HPDE6-E6E7 (cell line): ENCODE measurements around the gene LRRC57.
A peak's percentile ranks its signal among the peaks of the same experiment; 100 is the strongest.
"Not testable (repeated sequence)": the region's sequence is repeated elsewhere in the genome, so short reads cannot be mapped to it uniquely, and the experiment has no call there.

Experiments
- DNase-seq: peaks from one replicate; pipeline ENCODE4 v3.0.0; 2011; ENCODE audit warnings: missing footprints; ENCODE audit errors: extremely low spot score

Gene LRRC57

GRCh38 chr15:42548249-42549031 is at the start of gene LRRC57, which contains the start of gene HAUS2:
Gene LRRC57 (minus strand): TSS chr15:42548793. CDS start chr15:42548434, 359 bp downstream.
Gene HAUS2 (plus strand): TSS chr15:42548838. CDS start chr15:42548873, 35 bp downstream.
- DNase-seq: peak; percentile 96

GRCh38 chr15:42595626-42596240 is 47.1 kb upstream of the LRRC57 start:
- no peak for DNase-seq

- DNase-seq: no peak
Observed at GRCh38 chr15:42594095-42594494, 45.5 kb upstream of the LRRC57 start.

GRCh38 chr15:42593143-42593542 is 44.5 kb upstream of the LRRC57 start:
- DNase-seq: no peak

GRCh38 chr15:42592716-42593115 is 44.1 kb upstream of the LRRC57 start:
- DNase-seq: no peak

- DNase-seq: peak; percentile 10
Observed at GRCh38 chr15:42591238-42591934, 42.8 kb upstream of the LRRC57 start.

- no peak for DNase-seq
Observed at GRCh38 chr15:42590619-42591237, 42.1 kb upstream of the LRRC57 start.

GRCh38 chr15:42584031-42584765 is 35.6 kb upstream of the LRRC57 start:
- no peak for DNase-seq

GRCh38 chr15:42582569-42583375 is 34.2 kb upstream of the LRRC57 start:
- DNase-seq: no peak

- DNase-seq: peak; percentile 64
Observed at GRCh38 chr15:42581272-42581730, 32.7 kb upstream of the LRRC57 start.

GRCh38 chr15:42578984-42579537 is 30.5 kb upstream of the LRRC57 start:
- DNase-seq: no peak

- DNase-seq: no peak
Observed at GRCh38 chr15:42577514-42578031, 29.0 kb upstream of the LRRC57 start.

GRCh38 chr15:42576776-42577175 is 28.2 kb upstream of the LRRC57 start:
- DNase-seq: no peak

- no peak for DNase-seq
Observed at GRCh38 chr15:42576040-42576594, 27.5 kb upstream of the LRRC57 start.

GRCh38 chr15:42575188-42576039 is 26.8 kb upstream of the LRRC57 start, which contains the start of gene STARD9:
Gene STARD9 (plus strand): TSS chr15:42575606. CDS start chr15:42575716, 110 bp downstream.
- DNase-seq: peak; percentile 93

GRCh38 chr15:42558739-42559138 is 10.1 kb upstream of the LRRC57 start:
- DNase-seq: no peak

- not testable (repeated sequence) for DNase-seq
Observed at GRCh38 chr15:42556550-42557207, 8.1 kb upstream of the LRRC57 start.

GRCh38 chr15:42553554-42553953 is 5.0 kb upstream of the LRRC57 start:
- no peak for DNase-seq
